ENCODE measurements around the gene ZMYND19.

ZMYND19 gene

GRCh38 chr9:137590469-137591383 is at the start of gene ZMYND19:
Gene ZMYND19 (minus strand): TSS chr9:137590512. CDS start chr9:137590263, 249 bp downstream.
- POLR2A ChIA-PET: interaction anchor here (0.5 to 4.2 kb wide), 15 partner anchors 9 to 267 kb away, joined by 3 to 43 read pairs (median 6); partner anchors contain the start of genes ARRDC1, DPH7, EHMT1 and MRPL41
- H3K4me3 ChIP-seq (ENCODE audit: low read depth, low read length): peak within 1 kb of the TSS; percentile 75
- H3K4me1 ChIP-seq (ENCODE audit: control insufficient read depth, insufficient read depth, low read length): peaks cover 2% of the 10 kb centered on the region; the same call in 1 of the 2 replicates
- peaks cover 4 to 37% of the 10 kb centered on the region in 2 experiments; a peak in 2 of 3 replicates for H3K36me3 ChIP-seq (ENCODE audit: control insufficient read depth in 2 of 2, insufficient read depth in 1 of 2, low read length in 2 of 2)
- peak within 1 kb of the TSS; percentile 75; the same call in 1 of the 2 replicates for H3K27ac ChIP-seq (ENCODE audit: extremely low read depth, low read depth, low read length)
- CTCF ChIA-PET: interaction anchor here (0.5 to 2.0 kb wide), 7 partner anchors 9 to 56 kb away, joined by 3 to 9 read pairs (median 3); partner anchors contain the start of gene DPH7
- no peaks in the 10 kb centered on the region for H3K9me3 ChIP-seq (ENCODE audit: control insufficient read depth, insufficient read depth, low read depth, low read length)
- TF ChIP-seq ZBTB44 (tag by site-specific recombination; IDR thresholded peaks at IDR 0.05) (no peak), SALL2 (tag by site-specific recombination; IDR thresholded peaks at IDR 0.05; ENCODE audit: borderline replicate concordance) (no peak), ZFP41 (tag by site-specific recombination; IDR thresholded peaks at IDR 0.05; ENCODE audit: borderline replicate concordance) (no peak), ZFHX2 (tag by site-specific recombination; conservative IDR thresholded peaks at IDR 0.05) (peak; percentile 73), BCL6B (tag by site-specific recombination; IDR thresholded peaks at IDR 0.05) (no peak), ZNF514 (tag by site-specific recombination; IDR thresholded peaks at IDR 0.05) (no peak), ZNF624 (tag by site-specific recombination; IDR thresholded peaks at IDR 0.05) (no peak), KLF16 (tag by site-specific recombination; IDR thresholded peaks at IDR 0.05) (peak; percentile 83; the same call in 1 of the 2 replicates), ZNF544 (tag by site-specific recombination; IDR thresholded peaks at IDR 0.05) (no peak), ZNF19 (tag by site-specific recombination; IDR thresholded peaks at IDR 0.05; ENCODE audit: low read depth) (no peak), ZSCAN16 (tag by site-specific recombination; IDR thresholded peaks at IDR 0.05) (no peak), MZF1 (tag by site-specific recombination; IDR thresholded peaks at IDR 0.05; ENCODE audit: borderline replicate concordance) (no peak), ZFP3 (tag by site-specific recombination; IDR thresholded peaks at IDR 0.05; ENCODE audit: low read depth) (no peak), ZNF133 (tag by site-specific recombination; IDR thresholded peaks at IDR 0.05) (no peak), ZNF211 (tag by site-specific recombination; IDR thresholded peaks at IDR 0.05; ENCODE audit: low read depth) (no peak), GLIS2 (tag by site-specific recombination; IDR thresholded peaks at IDR 0.05) (peak; percentile 96), ZNF510 (tag by site-specific recombination; IDR thresholded peaks at IDR 0.05; ENCODE audit: insufficient replicate concordance) (no peak), ZNF324 (tag by site-specific recombination; IDR thresholded peaks at IDR 0.05) (no peak), ZNF645 (tag by site-specific recombination; IDR thresholded peaks at IDR 0.05) (no peak), SETDB1 (IDR thresholded peaks at IDR 0.05; ENCODE audit: insufficient read length, low read length) (no peak), PRDM4 (tag by site-specific recombination; IDR thresholded peaks at IDR 0.05) (no peak), PRDM1 (tag by site-specific recombination; IDR thresholded peaks at IDR 0.05) (no peak), ZBTB6 (tag by site-specific recombination; IDR thresholded peaks at IDR 0.05) (no peak), ZNF76 (tag by site-specific recombination; IDR thresholded peaks at IDR 0.05; ENCODE audit: borderline replicate concordance, low read depth) (peak; percentile 63; the same call in 1 of the 2 replicates), GLI2 (tag by site-specific recombination; IDR thresholded peaks at IDR 0.05; ENCODE audit: borderline replicate concordance, low read depth) (no peak), ZNF37A (tag by site-specific recombination; IDR thresholded peaks at IDR 0.05) (no peak), GLI4 (tag by site-specific recombination; IDR thresholded peaks at IDR 0.05) (no peak), ZNF354C (tag by site-specific recombination; IDR thresholded peaks at IDR 0.05; ENCODE audit: borderline replicate concordance, low read depth) (no peak), ZBTB48 (tag by site-specific recombination; IDR thresholded peaks at IDR 0.05) (peak; percentile 51; the same call in 1 of the 2 replicates), ZNF623 (tag by site-specific recombination; IDR thresholded peaks at IDR 0.05) (no peak)

Data from HEK293 (cell line).